ENCODE data around the gene KRT2. TPM values are rescaled to one million over a fixed set of nuclear protein-coding genes. Genes with fewer than 3 reads are reported as not detected.

The KRT2 gene
- total and polyA plus RNA-seq, 2 of the 8 experiments (the other 6 are each of a cell fraction or from before 2014, with no cell fraction given), result not detected

- H3K27me3 ChIP-seq (replicated peaks in 1 of 4; ENCODE audit: control insufficient read depth in 3 of 4, extremely low read depth in 1 of 4, insufficient read depth in 3 of 4, low read length in 3 of 4), result peaks cover 0 to 6% (median under 1%) of the 10 kb centered on the region in 4 experiments; a peak in 5 of 7 replicates
- WGBS, 2 experiments (ENCODE audit: extremely low coverage in 1 of 2, insufficient coverage in 1 of 2, insufficient read length in 1 of 2, insufficient replicate concordance in 2 of 2, low coverage in 1 of 2, low lambda C conversion rate in 2 of 2, missing lambda C conversion rate in 1 of 2), result 86% methylated on average over 1 of the region's 2 CpGs; no CpG with 5 or more reads in 1 of the 2 experiments
These were observed 51.9 kb downstream of the KRT2 start for GRCh38 chr12:52600071-52600470.

More at GRCh38 chr12:52600071-52600470, 51.9 kb downstream of the KRT2 start:
- no peaks in the 10 kb centered on the region for H3K36me3 ChIP-seq (ENCODE audit: control insufficient read depth in 2 of 4, insufficient read depth in 4 of 4, low read length in 3 of 4)
- H4K8ac ChIP-seq (ENCODE audit: extremely low read depth, insufficient read depth, low read length), result no peak overlapping the region
- no peaks in the 10 kb centered on the region for H3K4me1 ChIP-seq (replicated peaks in 1 of 4; ENCODE audit: control insufficient read depth in 3 of 4, insufficient read depth in 4 of 4, low read length in 3 of 4)
- H3K27ac ChIP-seq (ENCODE audit: low read depth, low read length), result no peak overlapping the region
- no peak overlapping the region for H2BK12ac ChIP-seq (ENCODE audit: low read depth, low read length)
- no peak overlapping the region for H3K4ac ChIP-seq (replicated peaks; ENCODE audit: insufficient read length, low read depth, low read length)
- DNase-seq (ENCODE audit: low read depth in 1 of 2, low spot score in 2 of 2) (no peak), FAIRE-seq (no peak)
- no peaks in the 10 kb centered on the region for H3K79me1 ChIP-seq (ENCODE audit: low read depth, low read length)
- no peaks in the 10 kb centered on the region for H4K20me1 ChIP-seq (replicated peaks in 1 of 2; ENCODE audit: control insufficient read depth in 1 of 2, insufficient read depth in 2 of 2, low read length in 2 of 2)
- H3K9ac ChIP-seq (replicated peaks in 1 of 4; ENCODE audit: extremely low read depth in 1 of 4, low read depth in 3 of 4, low read length in 3 of 4), result no peak overlapping the region
- no peak overlapping the region for H3K14ac ChIP-seq (ENCODE audit: insufficient read length)
- POLR2A ChIA-PET (ENCODE audit: partially characterized antibody), result no interaction called here
- no peak overlapping the region for H3K23ac ChIP-seq (ENCODE audit: insufficient read length)
- CTCF ChIA-PET (ENCODE audit: partially characterized antibody), result interaction anchor here (0.6 to 23.2 kb wide), 8 partner anchors 12 to 275 kb away, joined by 3 to 502 read pairs (median 3); no protein-coding TSS in a partner anchor
- no peaks in the 10 kb centered on the region; the same call in 1 of the 2 replicates for H3K23me2 ChIP-seq (ENCODE audit: low read depth, low read length)
- H3K4me2 ChIP-seq (ENCODE audit: insufficient read depth in 1 of 2, low read depth in 2 of 2, low read length in 2 of 2), result no peak overlapping the region; a peak in 1 of 4 replicates
- no peak overlapping the region for H2BK20ac ChIP-seq (ENCODE audit: low read length)
- H2AFZ ChIP-seq (ENCODE audit: low read length), result no peak overlapping the region
- H3K4me3 ChIP-seq (ENCODE audit: extremely low read depth in 1 of 4, insufficient read depth in 2 of 4, low read depth in 3 of 4, low read length in 4 of 4), result no peak overlapping the region
- H2AK5ac ChIP-seq (ENCODE audit: low read depth, low read length), result no peak overlapping the region
- no peak overlapping the region for H4K5ac ChIP-seq (ENCODE audit: insufficient read length, low read depth, low read length)
- H3K18ac ChIP-seq (ENCODE audit: extremely low read depth, low read length), result no peak overlapping the region
- H2BK5ac ChIP-seq (ENCODE audit: low read depth, low read length), result no peak overlapping the region
- H3K79me2 ChIP-seq (ENCODE audit: control insufficient read depth in 1 of 2, insufficient read depth in 2 of 2, low read length in 2 of 2), result no peaks in the 10 kb centered on the region
- no peak overlapping the region for H3K56ac ChIP-seq (replicated peaks; ENCODE audit: insufficient read length, low read depth, low read length)
- TF ChIP-seq KDM4A (IDR thresholded peaks at IDR 0.05; ENCODE audit: low read depth, low read length, severe bottlenecking) (peak; percentile 2), TAF7 (optimal IDR thresholded peaks at IDR 0.05; ENCODE audit: borderline replicate concordance, low read depth, low read length) (no peak), SUZ12 (IDR thresholded peaks at IDR 0.05; ENCODE audit: low read length) (no peak), YY1 (IDR thresholded peaks at IDR 0.05; ENCODE audit: low read depth, low read length) (no peak)
- no peak overlapping the region for H4K91ac ChIP-seq (replicated peaks; ENCODE audit: insufficient read length, low read length)
- no peak overlapping the region for H2BK120ac ChIP-seq (replicated peaks; ENCODE audit: low read depth, low read length)
- H2BK15ac ChIP-seq (ENCODE audit: low read length), result no peak overlapping the region
- H3K9me3 ChIP-seq (ENCODE audit: insufficient read depth in 2 of 2, low read depth in 1 of 2, low read length in 1 of 2), result no peaks in the 10 kb centered on the region; a peak in 2 of 4 replicates
